ENCODE results near the gene SPARC. TPM values are rescaled to one million over a fixed set of nuclear protein-coding genes. Genes with fewer than 3 reads are reported as not detected.

SPARC gene
- polyA plus RNA-seq, 1 of the 3 experiments (the other 2 are of a cell fraction) = 1,115 TPM

GRCh38 chr5:151670953-151671636, 15.6 kb downstream of the SPARC start:
- H3K79me2 ChIP-seq (ENCODE audit: insufficient read depth) = peaks cover 72% of the 10 kb centered on the region
- DNase-seq = no peak
- H3K36me3 ChIP-seq (replicated peaks in 1 of 2; ENCODE audit: control insufficient read depth in 1 of 2, insufficient read depth in 2 of 2, low read length in 1 of 2) = peaks cover 83 to 84% of the 10 kb centered on the region in 2 experiments
- peaks cover 32 to 50% of the 10 kb centered on the region in 2 experiments for H3K4me1 ChIP-seq (ENCODE audit: control insufficient read depth in 1 of 2, insufficient read depth in 2 of 2, low read depth in 1 of 2, low read length in 1 of 2)
- CTCF ChIA-PET = interaction anchor here (0.7 to 18.7 kb wide), 7 partner anchors 12 to 68 kb away, joined by 3 to 247 read pairs (median 4); no protein-coding TSS in a partner anchor
- H2AFZ ChIP-seq (ENCODE audit: low read depth) = no peak overlapping the region
- H4K20me1 ChIP-seq (ENCODE audit: insufficient read depth) = peaks cover 59% of the 10 kb centered on the region
- H3K9me3 ChIP-seq = no peaks in the 10 kb centered on the region
- 59% methylated on average over 6 of the region's 6 CpGs for WGBS (ENCODE audit: low lambda C conversion rate)
- H3F3A ChIP-seq (replicated peaks; ENCODE audit: insufficient read depth) = peaks cover 78% of the 10 kb centered on the region
- peak overlapping the region; percentile 32 to 97 for H3K27ac ChIP-seq (ENCODE audit: low read depth in 2 of 2, low read length in 1 of 2)
- no peaks in the 10 kb centered on the region for H3K9me2 ChIP-seq
- H3K27me3 ChIP-seq (ENCODE audit: insufficient read depth) = no peaks in the 10 kb centered on the region
- no peak overlapping the region for H3K4me3 ChIP-seq (ENCODE audit: low read depth in 2 of 2, low read length in 1 of 2)
- peak overlapping the region; percentile 27; the same call in 1 of the 2 replicates for H3K9ac ChIP-seq
- POLR2A ChIA-PET = interaction anchor here (0.7 kb wide), 1 partner anchor 599 kb away, joined by 3 read pairs; no protein-coding TSS in a partner anchor
- 0 out of 2 replicates have a peak overlapping the region, but pooled peaks have one; percentile 39 for H3K4me2 ChIP-seq
- no peak for TF ChIP-seq ZBTB33 (IDR thresholded peaks at IDR 0.05; ENCODE audit: borderline replicate concordance, low read depth)
- TF ChIP-seq MEF2A (IDR thresholded peaks at IDR 0.05; ENCODE audit: borderline replicate concordance, low read depth) = no peak
- TF ChIP-seq RAD21 (IDR thresholded peaks at IDR 0.05; ENCODE audit: low read length) = no peak
- TF ChIP-seq GABPA (IDR thresholded peaks at IDR 0.05; ENCODE audit: low read depth) = no peak
- TF ChIP-seq NRF1 (IDR thresholded peaks at IDR 0.05; ENCODE audit: low read depth, low read length) = no peak
- no peak for TF ChIP-seq CTCF (IDR thresholded peaks at IDR 0.05)
- no peak for TF ChIP-seq RFX5 (IDR thresholded peaks at IDR 0.05; ENCODE audit: low read length)
- no peak for TF ChIP-seq MXI1 (IDR thresholded peaks at IDR 0.05; ENCODE audit: low read depth, low read length)
- no peak for TF ChIP-seq SMC3 (IDR thresholded peaks at IDR 0.05; ENCODE audit: low read depth, low read length)
- TF ChIP-seq FOXM1 (IDR thresholded peaks at IDR 0.05; ENCODE audit: low read depth) = no peak
- TF ChIP-seq ELF1 (IDR thresholded peaks at IDR 0.05) = no peak
- 0 out of 2 replicates have a peak, but pooled peaks have one; percentile 28 for TF ChIP-seq PBX3 (IDR thresholded peaks at IDR 0.05)
- no peak for TF ChIP-seq USF1 (IDR thresholded peaks at IDR 0.05; ENCODE audit: borderline replicate concordance, low read depth)
- TF ChIP-seq TCF12 (IDR thresholded peaks at IDR 0.05) = peak; percentile 69; the same call in 1 of the 2 replicates
- TF ChIP-seq USF2 (IDR thresholded peaks at IDR 0.05; ENCODE audit: borderline replicate concordance, low read depth, low read length) = no peak
- TF ChIP-seq EP300 (IDR thresholded peaks at IDR 0.05; ENCODE audit: borderline replicate concordance in 1 of 2, low read depth in 1 of 2, low read length in 1 of 2) = no peak
- TF ChIP-seq JUND (IDR thresholded peaks at IDR 0.05) = peak; percentile 52
- no peak for TF ChIP-seq NFIC (IDR thresholded peaks at IDR 0.05; ENCODE audit: borderline replicate concordance)
- no peak for TF ChIP-seq TAF1 (IDR thresholded peaks at IDR 0.05; ENCODE audit: borderline replicate concordance, low read depth, low read length)
- TF ChIP-seq YY1 (IDR thresholded peaks at IDR 0.05; ENCODE audit: low read depth) = no peak
- TF ChIP-seq RXRA (IDR thresholded peaks at IDR 0.05; ENCODE audit: borderline replicate concordance, low read depth) = no peak
- TF ChIP-seq POLR2AphosphoS5 (IDR thresholded peaks at IDR 0.05; ENCODE audit: low read depth, low read length) = no peak
- no peak for TF ChIP-seq IRF3 (IDR thresholded peaks at IDR 0.05; ENCODE audit: low read depth, low read length)
- no peak for TF ChIP-seq RCOR1 (IDR thresholded peaks at IDR 0.05; ENCODE audit: low read length)
